GM06990 (cell line): ENCODE data around the gene LYPLAL1.

Experiments used
- DNase-seq: peaks from one replicate; pipeline ENCODE4 v3.0.0-alpha.2; 2011; ENCODE audit not compliant: insufficient read length; ENCODE audit errors: extremely low read depth
- H3K27me3 ChIP-seq: replicated peaks from 2 replicates; pipeline ENCODE4 v1.6.0; 2011; ENCODE audit warnings: low read length; ENCODE audit not compliant: control insufficient read depth, insufficient read depth
- H3K36me3 ChIP-seq: 2 replicates; pipeline ENCODE4 v1.5.1; 2011; ENCODE audit warnings: low read length; ENCODE audit not compliant: control insufficient read depth, insufficient read depth
- H3K4me3 ChIP-seq: replicated peaks from 2 replicates; pipeline ENCODE4 v1.5.1; 2011; ENCODE audit warnings: low read depth, mild to moderate bottlenecking, control low read depth, low read length
- TF ChIP-seq, protein P1 (sequence below): IDR thresholded peaks from 2 replicates; pipeline ENCODE4 v1.5.1; 2011; ENCODE audit warnings: low read length, control low read depth, mild to moderate bottlenecking, inconsistent platforms; ENCODE audit not compliant: insufficient read depth, poor library complexity, severe bottlenecking

The LYPLAL1 gene

DNA sequence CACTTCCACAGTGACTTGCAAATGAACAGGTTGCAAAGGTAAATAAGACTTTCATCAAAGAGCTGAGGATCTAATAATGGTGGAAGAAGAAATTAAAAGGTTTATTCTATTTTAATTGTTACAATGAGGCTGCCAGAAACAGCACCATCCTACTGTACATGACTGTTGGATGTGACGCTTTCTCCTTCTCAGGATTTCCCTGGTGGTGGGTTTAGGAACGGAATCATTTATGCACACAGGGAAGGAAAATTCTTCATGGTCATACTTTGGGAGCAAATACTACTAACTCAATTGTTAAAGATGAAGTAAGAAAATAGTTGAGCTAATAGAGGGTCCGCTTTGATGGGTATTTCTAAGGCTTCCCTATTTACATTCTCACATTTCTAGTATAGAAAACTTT is 22.2 kb upstream of the LYPLAL1 start:
- no peak for DNase-seq
- Histone ChIP-seq H3K27me3 (no peaks in the 10 kb centered on the region), H3K36me3 (no peaks in the 10 kb centered on the region), H3K4me3 (no peak overlapping the region)
- TF ChIP-seq, protein P1, sequence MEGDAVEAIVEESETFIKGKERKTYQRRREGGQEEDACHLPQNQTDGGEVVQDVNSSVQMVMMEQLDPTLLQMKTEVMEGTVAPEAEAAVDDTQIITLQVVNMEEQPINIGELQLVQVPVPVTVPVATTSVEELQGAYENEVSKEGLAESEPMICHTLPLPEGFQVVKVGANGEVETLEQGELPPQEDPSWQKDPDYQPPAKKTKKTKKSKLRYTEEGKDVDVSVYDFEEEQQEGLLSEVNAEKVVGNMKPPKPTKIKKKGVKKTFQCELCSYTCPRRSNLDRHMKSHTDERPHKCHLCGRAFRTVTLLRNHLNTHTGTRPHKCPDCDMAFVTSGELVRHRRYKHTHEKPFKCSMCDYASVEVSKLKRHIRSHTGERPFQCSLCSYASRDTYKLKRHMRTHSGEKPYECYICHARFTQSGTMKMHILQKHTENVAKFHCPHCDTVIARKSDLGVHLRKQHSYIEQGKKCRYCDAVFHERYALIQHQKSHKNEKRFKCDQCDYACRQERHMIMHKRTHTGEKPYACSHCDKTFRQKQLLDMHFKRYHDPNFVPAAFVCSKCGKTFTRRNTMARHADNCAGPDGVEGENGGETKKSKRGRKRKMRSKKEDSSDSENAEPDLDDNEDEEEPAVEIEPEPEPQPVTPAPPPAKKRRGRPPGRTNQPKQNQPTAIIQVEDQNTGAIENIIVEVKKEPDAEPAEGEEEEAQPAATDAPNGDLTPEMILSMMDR = no peak

DNA sequence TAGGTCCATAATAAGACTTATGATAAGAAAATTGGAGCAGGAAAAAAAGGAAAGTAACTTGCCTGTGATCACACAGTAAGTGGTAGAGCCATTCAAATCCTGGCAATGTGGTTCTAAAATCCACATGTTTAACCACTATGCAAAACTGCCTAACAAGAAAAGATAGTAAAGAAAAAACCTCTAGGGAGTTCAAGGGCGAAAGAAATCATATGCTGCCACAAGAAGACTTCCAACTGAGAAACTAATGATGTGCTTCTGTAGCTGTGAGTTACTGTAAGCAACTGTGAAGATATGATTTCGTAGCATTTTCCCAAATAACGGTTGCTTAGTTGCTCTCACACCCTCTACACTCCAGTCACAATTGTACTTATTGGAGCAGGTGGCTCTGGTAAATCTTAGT is 20.9 kb upstream of the LYPLAL1 start:
- H3K4me3 ChIP-seq = no peak overlapping the region
- no peaks in the 10 kb centered on the region for H3K27me3 ChIP-seq
- TF ChIP-seq, protein P1 = no peak
- H3K36me3 ChIP-seq = no peaks in the 10 kb centered on the region
- no peak for DNase-seq

DNA sequence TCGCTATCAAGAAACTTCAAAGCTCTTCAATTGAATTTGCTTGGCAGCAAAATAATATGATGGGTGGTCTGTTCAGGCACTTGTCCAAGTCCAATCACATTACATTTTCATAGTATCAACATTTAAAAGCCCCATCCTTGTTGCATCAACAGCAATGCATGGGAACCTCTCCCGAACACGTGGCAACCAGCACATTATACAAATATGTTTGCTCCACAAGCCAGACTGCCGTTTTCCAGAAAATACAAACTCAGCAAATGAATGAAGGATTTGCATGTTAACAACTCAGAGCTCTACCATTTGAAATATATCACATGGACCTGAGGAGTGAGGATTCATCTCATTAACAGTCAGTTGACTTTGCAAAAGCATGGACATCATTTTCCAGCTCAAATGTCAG is 20.0 kb upstream of the LYPLAL1 start:
- Histone ChIP-seq H3K4me3 (no peak overlapping the region), H3K36me3 (no peaks in the 10 kb centered on the region), H3K27me3 (no peaks in the 10 kb centered on the region)
- DNase-seq = no peak
- TF ChIP-seq, protein P1 = no peak

DNA sequence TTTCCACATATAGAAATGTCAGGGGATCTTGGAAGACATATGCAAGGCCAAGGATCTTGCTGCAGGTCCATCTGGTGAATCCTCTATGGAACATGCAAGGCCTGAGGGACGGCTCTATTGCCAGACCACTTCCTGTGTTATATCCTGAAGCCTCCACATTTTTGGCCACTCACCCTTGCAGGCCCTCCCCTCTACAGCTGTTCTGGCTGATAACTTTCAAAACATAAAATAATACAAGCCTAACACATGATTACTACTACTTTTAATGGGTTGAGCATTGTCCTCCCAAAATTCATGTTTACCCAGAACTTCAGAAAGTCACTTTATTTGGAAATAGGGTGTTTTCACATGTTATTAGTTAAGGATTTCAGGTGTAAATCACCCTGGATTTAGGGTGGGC is 18.5 kb upstream of the LYPLAL1 start:
- TF ChIP-seq, protein P1 = no peak
- H3K36me3 ChIP-seq = no peaks in the 10 kb centered on the region
- H3K27me3 ChIP-seq = no peaks in the 10 kb centered on the region
- no peak overlapping the region for H3K4me3 ChIP-seq
- no peak for DNase-seq

DNA sequence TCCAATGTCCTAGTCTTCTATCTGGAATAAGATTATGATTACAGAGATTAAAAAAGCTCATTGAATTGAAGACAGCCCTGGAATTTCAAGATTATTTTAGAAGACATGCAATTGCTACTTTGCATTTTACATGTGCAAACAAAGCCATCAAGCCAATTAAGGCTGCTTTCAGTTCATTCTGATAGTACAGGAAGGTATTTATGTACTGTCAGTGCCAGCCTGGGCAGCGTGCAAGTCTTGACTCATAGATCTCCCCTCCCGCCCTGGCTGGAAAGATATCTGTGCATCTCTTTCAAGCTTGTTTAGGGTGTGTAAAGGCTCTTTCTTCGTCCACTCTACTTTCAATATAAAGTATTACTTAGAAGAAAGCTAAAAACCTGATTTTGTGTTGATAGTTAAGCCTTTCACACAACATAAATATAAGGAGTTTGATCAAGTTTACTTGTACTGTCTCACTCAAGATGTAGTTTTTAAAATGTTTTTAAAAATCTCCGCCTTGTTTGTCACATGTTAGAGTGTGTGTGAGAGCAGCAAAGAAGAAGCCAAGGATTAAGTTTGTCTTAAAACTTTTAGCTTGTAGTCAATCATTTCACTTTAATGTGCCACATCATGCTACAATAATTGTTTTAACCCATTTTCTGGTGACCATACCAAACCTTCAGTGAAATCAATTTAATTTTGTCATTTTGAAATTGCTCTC is 13.6 kb upstream of the LYPLAL1 start:
- Histone ChIP-seq H3K27me3 (no peaks in the 10 kb centered on the region), H3K4me3 (no peak overlapping the region), H3K36me3 (no peaks in the 10 kb centered on the region)
- TF ChIP-seq, protein P1 = no peak
- no peak for DNase-seq

DNA sequence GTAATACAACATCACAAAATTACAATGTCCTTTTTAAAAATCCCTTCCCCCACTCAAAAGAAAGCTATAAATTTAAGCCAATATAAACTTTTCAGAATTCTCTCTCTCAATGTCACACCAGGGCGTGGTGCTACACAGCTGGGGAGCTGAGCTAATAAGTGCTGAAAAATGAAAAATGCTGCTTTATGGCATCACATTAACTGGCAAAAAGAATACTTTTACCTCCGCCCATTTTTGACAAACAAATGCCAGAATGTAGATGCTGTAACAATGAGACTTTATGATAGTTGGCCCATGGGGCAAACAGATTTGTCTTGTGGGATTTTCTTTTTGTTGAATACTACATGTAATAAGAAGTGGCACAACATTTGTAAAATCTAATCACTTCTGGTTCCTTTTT is 12.7 kb upstream of the LYPLAL1 start:
- no peak overlapping the region for H3K4me3 ChIP-seq
- H3K27me3 ChIP-seq = no peaks in the 10 kb centered on the region
- TF ChIP-seq, protein P1 = no peak
- H3K36me3 ChIP-seq = no peaks in the 10 kb centered on the region
- DNase-seq = no peak
